RWPE1 (cell line): ENCODE measurements around the gene RBM33.
A peak's percentile ranks its signal among the peaks of the same experiment; 100 is the strongest.

ENCODE experiments used
- CTCF ChIA-PET: fragments of 350-600 bp; sonication (Branson Sonifier 250); formaldehyde crosslinking; extraction: SDS; loops from one replicate; lab custom pipeline; 2021; lab: Yijun Ruan, JAX
- POLR2A ChIA-PET: fragments of 400-600 bp; formaldehyde crosslinking; extraction: SDS; loops from one replicate; lab custom pipeline; 2020; ENCODE audit warnings: antibody characterized with exemption; ENCODE audit not compliant: low non-redundant PET; lab: Yijun Ruan, JAX
- DNase-seq: peaks from one replicate; pipeline ENCODE4 v3.0.0; 2012; ENCODE audit warnings: low spot score
- H3K27ac ChIP-seq: fragments of 450-650 bp; 2 replicates; pipeline ENCODE4 v1.5.1; 2017
- CTCF ChIP-seq: fragments of 450-650 bp; conservative IDR thresholded peaks from 2 replicates; pipeline ENCODE4 v1.5.1; 2017; ENCODE audit warnings: low read depth, mild to moderate bottlenecking

Gene RBM33

GRCh38 chr7:155787171-155787851 is 142.8 kb downstream of the RBM33 start:
- POLR2A ChIA-PET = no interaction called here

GRCh38 chr7:155788616-155789000 is 144.1 kb downstream of the RBM33 start:
- POLR2A ChIA-PET = no interaction called here
- no peak for TF ChIP-seq CTCF
- peak overlapping the region; percentile 69 for H3K27ac ChIP-seq
- CTCF ChIA-PET = no interaction called here
- peak; percentile 70 for DNase-seq

More at GRCh38 chr7:155787171-155787851, 142.8 kb downstream of the RBM33 start:
- TF ChIP-seq CTCF = no peak
- DNase-seq = no peak
- CTCF ChIA-PET = no interaction called here
- H3K27ac ChIP-seq = no peak overlapping the region

- ChIA-PET POLR2A (no interaction called here), CTCF (no interaction called here)
- DNase-seq = peak; percentile 55
- peak overlapping the region; percentile 69 for H3K27ac ChIP-seq
- no peak for TF ChIP-seq CTCF
Measured at GRCh38 chr7:155789001-155789725, 144.7 kb downstream of the RBM33 start.

GRCh38 chr7:155790666-155791065 is 146.2 kb downstream of the RBM33 start:
- TF ChIP-seq CTCF = no peak
- no peak for DNase-seq
- ChIA-PET CTCF (interaction anchor here (0.6 kb wide), 1 partner anchor 1180 kb away, joined by 3 read pairs; no protein-coding TSS in a partner anchor), POLR2A (no interaction called here)
- no peak overlapping the region for H3K27ac ChIP-seq

- TF ChIP-seq CTCF = no peak
- no peak for DNase-seq
- ChIA-PET POLR2A (no interaction called here), CTCF (interaction anchor here (0.6 kb wide), 1 partner anchor 1179 kb away, joined by 3 read pairs; no protein-coding TSS in a partner anchor)
- no peak overlapping the region for H3K27ac ChIP-seq
Measured at GRCh38 chr7:155791214-155791737, 146.8 kb downstream of the RBM33 start.

- no peak for DNase-seq
- no peak for TF ChIP-seq CTCF
- no peak overlapping the region for H3K27ac ChIP-seq
- POLR2A ChIA-PET = no interaction called here
- CTCF ChIA-PET = no interaction called here
Measured at GRCh38 chr7:155791836-155792235, 147.4 kb downstream of the RBM33 start.
